Mesothelial cell of epicardium (in vitro differentiated cells): ENCODE data around the gene ASIC5. TPM values are rescaled to one million over a fixed set of nuclear protein-coding genes. Genes with fewer than 3 reads are reported as not detected.

Source experiments
- DNase-seq, 2 experiments: peaks; one replicate each; pipeline ENCODE4 v3.0.0; 2021; ENCODE audit warnings: low spot score in 2 of 2; ENCODE audit not compliant: unreplicated experiment in 2 of 2
- H3K27ac Mint-ChIP-seq: 2 replicates; pipeline ENCODE4 v1.8.0; 2021; ENCODE audit warnings: mixed read lengths
- H3K27me3 Mint-ChIP-seq: 2 replicates; pipeline ENCODE4 v1.8.0; 2021; ENCODE audit warnings: low read depth, mixed read lengths
- H3K36me3 Mint-ChIP-seq: 2 replicates; pipeline ENCODE4 v1.8.0; 2021; ENCODE audit warnings: mixed read lengths
- H3K4me1 Mint-ChIP-seq: 2 replicates; pipeline ENCODE4 v1.8.0; 2021; ENCODE audit warnings: mixed read lengths
- H3K4me3 Mint-ChIP-seq: 2 replicates; pipeline ENCODE4 v1.8.0; 2021; ENCODE audit warnings: mild to moderate bottlenecking, moderate library complexity, mixed read lengths
- H3K9me3 Mint-ChIP-seq: 2 replicates; pipeline ENCODE4 v1.8.0; 2021; ENCODE audit warnings: mixed read lengths
- total RNA-seq: library from RNA; stranded (reverse); gene quantifications from 3 replicates; pipeline ENCODE4 v1.2.1, GENCODE V29; 2021
- TF ChIP-seq, protein P1 (sequence below): fragments of 200-600 bp; sonication (generic); IDR thresholded peaks from one replicate; pipeline ENCODE4 v1.5.0; 2021; ENCODE audit warnings: antibody characterized with exemption; ENCODE audit not compliant: unreplicated experiment

The ASIC5 gene
- total RNA-seq, 1 donor from 2014 or later: not detected

GRCh38 chr4:155819066-155819465 lies 47.0 kb downstream of the ASIC5 start:
- Mint-ChIP-seq H3K27ac (no peak overlapping the region), H3K4me3 (no peak overlapping the region)

DNA sequence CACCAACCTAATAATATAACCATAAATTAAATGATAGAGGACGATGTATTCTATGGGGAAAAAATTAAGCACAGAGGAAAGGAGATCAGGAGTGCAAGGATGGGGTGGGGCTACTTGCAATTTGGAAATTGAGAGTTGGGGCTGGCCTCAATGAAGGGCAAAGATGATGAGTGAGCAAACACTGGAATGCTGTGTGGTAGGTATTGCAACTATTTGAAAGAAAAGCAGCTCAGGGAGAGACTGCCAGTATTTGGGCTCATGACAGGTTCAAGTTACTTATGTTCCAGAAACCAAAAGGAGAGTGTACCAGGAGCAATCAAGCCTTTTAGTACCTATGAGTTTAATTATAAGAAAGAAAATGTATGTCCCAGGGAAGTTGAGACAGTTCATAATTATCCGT lies 47.4 kb downstream of the ASIC5 start:
- TF ChIP-seq, protein P1, sequence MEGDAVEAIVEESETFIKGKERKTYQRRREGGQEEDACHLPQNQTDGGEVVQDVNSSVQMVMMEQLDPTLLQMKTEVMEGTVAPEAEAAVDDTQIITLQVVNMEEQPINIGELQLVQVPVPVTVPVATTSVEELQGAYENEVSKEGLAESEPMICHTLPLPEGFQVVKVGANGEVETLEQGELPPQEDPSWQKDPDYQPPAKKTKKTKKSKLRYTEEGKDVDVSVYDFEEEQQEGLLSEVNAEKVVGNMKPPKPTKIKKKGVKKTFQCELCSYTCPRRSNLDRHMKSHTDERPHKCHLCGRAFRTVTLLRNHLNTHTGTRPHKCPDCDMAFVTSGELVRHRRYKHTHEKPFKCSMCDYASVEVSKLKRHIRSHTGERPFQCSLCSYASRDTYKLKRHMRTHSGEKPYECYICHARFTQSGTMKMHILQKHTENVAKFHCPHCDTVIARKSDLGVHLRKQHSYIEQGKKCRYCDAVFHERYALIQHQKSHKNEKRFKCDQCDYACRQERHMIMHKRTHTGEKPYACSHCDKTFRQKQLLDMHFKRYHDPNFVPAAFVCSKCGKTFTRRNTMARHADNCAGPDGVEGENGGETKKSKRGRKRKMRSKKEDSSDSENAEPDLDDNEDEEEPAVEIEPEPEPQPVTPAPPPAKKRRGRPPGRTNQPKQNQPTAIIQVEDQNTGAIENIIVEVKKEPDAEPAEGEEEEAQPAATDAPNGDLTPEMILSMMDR: no peak
- Mint-ChIP-seq H3K4me3 (no peak overlapping the region), H3K27me3 (no peaks in the 10 kb centered on the region), H3K27ac (no peak overlapping the region), H3K4me1 (peaks cover 3% of the 10 kb centered on the region), H3K9me3 (no peaks in the 10 kb centered on the region), H3K36me3 (no peaks in the 10 kb centered on the region)
- no peak for DNase-seq

More at GRCh38 chr4:155819066-155819465, 47.0 kb downstream of the ASIC5 start:
- no peaks in the 10 kb centered on the region for H3K27me3 Mint-ChIP-seq
- TF ChIP-seq, protein P1: no peak
- peaks cover 3% of the 10 kb centered on the region for H3K4me1 Mint-ChIP-seq
- no peak for DNase-seq
- no peaks in the 10 kb centered on the region for H3K36me3 Mint-ChIP-seq
- no peaks in the 10 kb centered on the region for H3K9me3 Mint-ChIP-seq

DNA sequence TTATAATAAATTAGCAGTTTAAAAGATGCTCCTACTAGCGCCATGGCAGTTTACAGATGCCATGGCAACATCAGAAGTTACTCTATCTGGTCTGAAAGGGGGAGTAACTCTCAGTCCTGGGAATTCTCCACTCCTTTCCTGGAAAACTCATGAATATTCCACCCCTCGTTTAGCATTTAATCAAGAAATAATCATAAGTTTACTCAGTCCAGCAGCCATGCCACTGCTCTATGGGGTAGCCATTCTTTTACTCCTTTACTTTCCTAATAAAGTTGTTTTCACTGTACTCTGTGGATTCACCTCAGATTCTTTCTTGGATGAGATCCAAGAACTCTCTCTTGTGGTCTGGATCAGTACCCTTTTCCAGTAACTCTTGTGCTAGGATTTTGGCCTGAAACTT lies 55.0 kb downstream of the ASIC5 start:
- no peak for DNase-seq
- no peaks in the 10 kb centered on the region for H3K36me3 Mint-ChIP-seq
- peaks cover 6% of the 10 kb centered on the region for H3K4me1 Mint-ChIP-seq
- no peaks in the 10 kb centered on the region for H3K9me3 Mint-ChIP-seq
- no peak overlapping the region for H3K27ac Mint-ChIP-seq
- H3K4me3 Mint-ChIP-seq: no peak overlapping the region
- H3K27me3 Mint-ChIP-seq: no peaks in the 10 kb centered on the region
- TF ChIP-seq, protein P1: no peak

DNA sequence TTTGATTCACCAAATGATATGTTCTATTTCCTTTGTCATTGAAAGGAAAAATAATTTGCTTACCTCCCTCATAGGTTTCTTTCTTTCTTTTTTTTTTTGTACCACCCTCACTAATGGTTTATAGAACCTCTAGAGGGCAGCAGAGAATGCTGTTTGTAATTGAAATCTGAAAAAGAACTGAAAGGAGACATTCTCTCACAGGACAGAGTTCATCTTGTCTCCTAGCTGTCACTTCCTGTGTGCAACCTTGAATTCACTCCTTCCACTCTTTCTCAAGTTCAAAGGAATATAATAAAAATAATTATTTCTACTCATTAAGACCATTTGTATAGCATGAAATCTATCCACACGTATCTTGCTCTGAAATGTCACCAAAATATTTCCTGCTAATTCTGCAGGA lies 56.2 kb downstream of the ASIC5 start:
- TF ChIP-seq, protein P1: peak; percentile 68
- no peaks in the 10 kb centered on the region for H3K9me3 Mint-ChIP-seq
- no peaks in the 10 kb centered on the region for H3K27me3 Mint-ChIP-seq
- no peak overlapping the region for H3K27ac Mint-ChIP-seq
- no peak for DNase-seq
- peaks cover 8% of the 10 kb centered on the region for H3K36me3 Mint-ChIP-seq
- H3K4me1 Mint-ChIP-seq: peaks cover 8% of the 10 kb centered on the region
- no peak overlapping the region for H3K4me3 Mint-ChIP-seq

DNA sequence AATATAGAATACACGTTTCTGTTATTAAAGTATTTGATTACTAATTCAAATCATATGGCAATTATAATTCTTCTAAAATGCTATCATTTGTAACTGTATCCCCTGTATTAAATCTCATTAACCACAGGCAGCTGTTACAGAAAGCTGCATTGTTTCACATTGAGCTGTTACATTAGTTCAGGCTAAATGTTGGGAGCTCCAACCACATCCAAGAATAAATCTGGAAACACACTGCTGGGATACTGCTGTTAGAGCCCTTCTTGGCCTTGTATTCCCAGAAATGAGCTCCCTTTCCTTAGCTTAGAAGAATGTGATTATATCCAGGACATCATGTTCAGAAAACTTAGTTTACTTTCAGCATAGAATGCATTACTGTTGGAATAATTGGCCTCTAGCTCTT lies 59.1 kb downstream of the ASIC5 start:
- peaks cover 16% of the 10 kb centered on the region for H3K4me1 Mint-ChIP-seq
- no peak for DNase-seq
- H3K27ac Mint-ChIP-seq: no peak overlapping the region
- peaks cover 22% of the 10 kb centered on the region for H3K36me3 Mint-ChIP-seq
- no peaks in the 10 kb centered on the region for H3K27me3 Mint-ChIP-seq
- H3K4me3 Mint-ChIP-seq: no peak overlapping the region
- TF ChIP-seq, protein P1: no peak
- no peaks in the 10 kb centered on the region for H3K9me3 Mint-ChIP-seq

DNA sequence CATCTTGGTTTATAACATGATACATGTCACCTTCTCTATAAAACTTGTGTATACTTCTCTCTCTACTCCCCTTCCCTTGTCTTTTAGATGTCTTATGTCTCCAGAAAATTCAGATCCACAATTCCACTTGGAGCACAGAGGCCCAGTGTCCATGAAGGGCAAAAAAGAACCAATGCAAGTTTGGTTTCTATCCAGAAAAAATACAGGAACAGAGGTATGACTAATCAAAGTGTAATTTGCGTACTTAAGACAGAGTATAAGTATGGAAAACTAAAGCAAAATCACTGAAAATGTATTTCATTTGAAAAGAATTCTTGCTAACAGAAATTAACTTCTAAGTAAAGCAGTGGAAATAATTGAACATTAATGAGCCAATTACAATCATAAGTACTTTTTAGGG lies 61.1 kb downstream of the ASIC5 start:
- DNase-seq: no peak
- Mint-ChIP-seq H3K4me1 (peaks cover 17% of the 10 kb centered on the region), H3K27me3 (no peaks in the 10 kb centered on the region), H3K4me3 (no peak overlapping the region), H3K9me3 (no peaks in the 10 kb centered on the region), H3K36me3 (peaks cover 23% of the 10 kb centered on the region), H3K27ac (no peak overlapping the region)
- TF ChIP-seq, protein P1: no peak
